ENCODE measurements around the gene SPATA20. TPM values are rescaled to one million over a fixed set of nuclear protein-coding genes. Genes with fewer than 3 reads are reported as not detected.
A peak's percentile ranks its signal among the peaks of the same experiment; 100 is the strongest.

The SPATA20 gene
- total and polyA plus RNA-seq, 12 donors = 12.7 to 246 (median 150) TPM

DNA sequence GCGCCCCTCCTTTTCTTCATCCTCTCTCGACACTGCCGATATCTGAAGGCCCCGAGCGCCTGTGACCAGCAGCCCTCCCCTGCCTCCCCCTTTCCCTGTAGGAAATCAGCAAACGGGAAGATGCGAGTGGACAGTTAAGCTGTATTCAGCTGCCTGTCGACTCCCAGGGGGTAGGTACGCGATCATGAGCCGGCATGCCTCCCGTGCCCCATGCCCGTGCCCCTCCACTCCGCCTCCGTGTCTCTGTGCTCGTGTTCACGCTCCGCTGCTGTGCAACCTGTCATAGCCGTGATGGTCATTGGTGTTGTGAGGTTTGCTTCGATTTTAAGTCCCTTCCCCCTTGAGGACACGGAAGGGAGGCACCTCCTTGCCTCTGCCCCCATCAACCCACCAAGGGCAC, 47.9 kb downstream of the SPATA20 start:
- Histone ChIP-seq H3K27me3 (no peaks in the 10 kb centered on the region), H3K9me3 (replicated peaks in 1 of 3) (no peaks in the 10 kb centered on the region), H3K4me3 (no peak overlapping the region), H3K36me3 (replicated peaks in 1 of 2) (no peaks in the 10 kb centered on the region), H3K4me1 (replicated peaks in 1 of 2) (no peaks in the 10 kb centered on the region), H3K27ac (no peak overlapping the region)
- TF ChIP-seq, protein P1, sequence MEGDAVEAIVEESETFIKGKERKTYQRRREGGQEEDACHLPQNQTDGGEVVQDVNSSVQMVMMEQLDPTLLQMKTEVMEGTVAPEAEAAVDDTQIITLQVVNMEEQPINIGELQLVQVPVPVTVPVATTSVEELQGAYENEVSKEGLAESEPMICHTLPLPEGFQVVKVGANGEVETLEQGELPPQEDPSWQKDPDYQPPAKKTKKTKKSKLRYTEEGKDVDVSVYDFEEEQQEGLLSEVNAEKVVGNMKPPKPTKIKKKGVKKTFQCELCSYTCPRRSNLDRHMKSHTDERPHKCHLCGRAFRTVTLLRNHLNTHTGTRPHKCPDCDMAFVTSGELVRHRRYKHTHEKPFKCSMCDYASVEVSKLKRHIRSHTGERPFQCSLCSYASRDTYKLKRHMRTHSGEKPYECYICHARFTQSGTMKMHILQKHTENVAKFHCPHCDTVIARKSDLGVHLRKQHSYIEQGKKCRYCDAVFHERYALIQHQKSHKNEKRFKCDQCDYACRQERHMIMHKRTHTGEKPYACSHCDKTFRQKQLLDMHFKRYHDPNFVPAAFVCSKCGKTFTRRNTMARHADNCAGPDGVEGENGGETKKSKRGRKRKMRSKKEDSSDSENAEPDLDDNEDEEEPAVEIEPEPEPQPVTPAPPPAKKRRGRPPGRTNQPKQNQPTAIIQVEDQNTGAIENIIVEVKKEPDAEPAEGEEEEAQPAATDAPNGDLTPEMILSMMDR (IDR thresholded peaks at IDR 0.05) = no peak
- no peak for TF ChIP-seq POLR2A (IDR thresholded peaks at IDR 0.05)
- no peak for DNase-seq
- intact Hi-C loops (cut with DNase I) = no loop called here
- 91 to 94% (median 92%) methylated on average over 20 to 21 of the region's 21 CpGs for WGBS, 4 donors

DNA sequence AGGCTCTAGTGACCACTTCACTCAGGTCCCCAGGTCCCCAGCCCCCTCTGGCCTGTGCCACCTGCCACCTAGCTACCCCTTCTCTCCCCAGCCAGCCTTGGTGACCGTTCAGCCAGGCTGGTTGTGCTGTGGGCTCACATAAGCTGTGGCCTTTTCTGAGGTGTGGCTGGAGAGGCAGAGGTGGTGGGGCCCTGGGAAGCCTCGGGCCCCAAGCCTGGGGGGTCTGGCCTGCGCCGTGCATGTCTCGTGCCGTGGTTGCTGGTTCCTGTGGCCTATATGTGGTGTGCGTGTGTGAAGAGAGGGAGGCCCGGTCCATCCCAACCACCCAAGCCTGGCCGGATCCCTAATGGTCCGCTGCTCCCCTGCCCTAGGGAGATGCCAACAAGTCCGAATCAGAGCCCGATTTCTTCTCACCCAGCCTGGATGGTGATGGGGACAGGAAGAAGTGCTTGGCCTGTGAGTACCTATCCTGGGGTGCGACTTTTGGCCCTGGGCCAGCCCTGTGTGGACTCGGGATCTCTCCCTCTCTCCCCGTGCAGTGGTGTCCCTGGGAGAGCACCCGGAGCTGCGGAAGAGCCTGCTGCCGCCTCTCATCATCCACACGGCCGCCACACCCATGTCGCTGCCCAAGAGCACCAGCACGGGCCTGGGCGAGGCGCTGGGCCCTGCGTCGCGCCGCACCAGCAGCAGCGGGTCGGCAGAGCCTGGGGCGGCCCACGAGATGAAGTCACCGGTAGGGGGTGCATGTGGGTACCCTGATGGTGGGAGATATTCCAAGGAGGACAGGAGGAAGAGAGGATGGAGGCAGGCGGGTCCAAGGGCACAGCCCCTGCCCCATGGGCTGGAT, 49.4 kb downstream of the SPATA20 start:
- WGBS, 4 donors = 83 to 89% (median 86%) methylated on average over 19 to 34 of the region's 34 CpGs
- no peak for DNase-seq
- H3K36me3 ChIP-seq (replicated peaks in 1 of 2) = no peaks in the 10 kb centered on the region
- H3K27me3 ChIP-seq = no peaks in the 10 kb centered on the region
- no peaks in the 10 kb centered on the region for H3K9me3 ChIP-seq (replicated peaks in 1 of 3)
- no peak for TF ChIP-seq POLR2A (IDR thresholded peaks at IDR 0.05)
- TF ChIP-seq, protein P1 (IDR thresholded peaks at IDR 0.05) = peak in 2 of 6 experiments; percentile 11 to 13
- no peak overlapping the region for H3K4me3 ChIP-seq
- H3K27ac ChIP-seq = no peak overlapping the region
- intact Hi-C loops (cut with DNase I) = no loop called here
- H3K4me1 ChIP-seq (replicated peaks in 1 of 2) = no peaks in the 10 kb centered on the region

DNA sequence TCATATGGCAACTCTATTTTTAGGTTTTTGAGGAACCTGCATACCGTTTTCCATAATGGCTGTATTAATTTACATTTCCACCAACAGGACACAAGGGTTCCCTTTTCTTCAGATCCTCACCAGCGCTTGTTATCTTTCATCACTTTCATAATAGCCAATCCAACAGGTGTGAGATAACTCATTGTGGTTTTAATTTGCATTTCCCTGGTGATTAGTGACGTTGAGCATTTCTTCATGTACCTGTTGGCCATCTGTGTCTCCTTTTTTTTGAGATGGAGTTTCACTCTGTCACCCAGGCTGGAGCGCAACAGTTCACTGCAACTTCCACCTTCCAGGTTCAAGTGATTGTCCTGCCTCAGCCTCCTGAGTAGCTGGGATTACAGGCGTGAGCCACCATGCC, 51.5 kb downstream of the SPATA20 start:
- no peak overlapping the region for H3K4me3 ChIP-seq
- no peak overlapping the region for H3K27ac ChIP-seq
- no peaks in the 10 kb centered on the region for H3K4me1 ChIP-seq (replicated peaks in 1 of 2)
- no peaks in the 10 kb centered on the region for H3K36me3 ChIP-seq (replicated peaks in 1 of 2)
- 84 to 88% (median 86%) methylated on average over 5 of the region's 5 CpGs for WGBS, 4 donors
- intact Hi-C loops (cut with DNase I) = no loop called here
- H3K27me3 ChIP-seq = no peaks in the 10 kb centered on the region
- no peak for DNase-seq
- no peak for TF ChIP-seq POLR2A (IDR thresholded peaks at IDR 0.05)
- TF ChIP-seq, protein P1 (IDR thresholded peaks at IDR 0.05) = no peak
- no peaks in the 10 kb centered on the region for H3K9me3 ChIP-seq (replicated peaks in 1 of 3)

DNA sequence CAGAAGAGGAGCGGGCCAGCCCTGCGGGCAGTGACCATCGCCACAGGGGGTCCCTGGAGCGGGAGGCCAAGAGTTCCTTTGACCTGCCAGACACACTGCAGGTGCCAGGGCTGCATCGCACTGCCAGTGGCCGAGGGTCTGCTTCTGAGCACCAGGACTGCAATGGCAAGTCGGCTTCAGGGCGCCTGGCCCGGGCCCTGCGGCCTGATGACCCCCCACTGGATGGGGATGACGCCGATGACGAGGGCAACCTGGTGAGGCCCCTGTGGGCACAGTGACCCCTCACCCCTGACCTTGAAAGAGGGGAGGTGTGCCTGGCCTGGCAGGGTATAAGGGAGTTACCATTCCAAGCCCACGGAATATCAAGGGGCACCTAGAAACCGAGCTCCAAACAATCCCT, 52.6 kb downstream of the SPATA20 start:
- intact Hi-C loops (cut with DNase I) = no loop called here
- WGBS, 4 donors = 93 to 100% (median 94%) methylated on average over 5 to 15 of the region's 15 CpGs
- DNase-seq = no peak
- TF ChIP-seq POLR2A (IDR thresholded peaks at IDR 0.05) = no peak
- TF ChIP-seq, protein P1 (IDR thresholded peaks at IDR 0.05) = no peak
- no peak overlapping the region for H3K27ac ChIP-seq
- no peaks in the 10 kb centered on the region for H3K36me3 ChIP-seq (replicated peaks in 1 of 2)
- H3K4me3 ChIP-seq = no peak overlapping the region
- no peaks in the 10 kb centered on the region for H3K9me3 ChIP-seq (replicated peaks in 1 of 3)
- H3K4me1 ChIP-seq (replicated peaks in 1 of 2) = peaks cover 0 to 4% of the 10 kb centered on the region in 2 donors
- no peaks in the 10 kb centered on the region for H3K27me3 ChIP-seq

All from adrenal gland (tissue), 12 donors.